ENCODE results near the gene GRP. TPM values are rescaled to one million over a fixed set of nuclear protein-coding genes. Genes with fewer than 3 reads are reported as not detected.

GRP gene
- total RNA-seq, 3 donors from 2014 or later (not counting 1 experiment from before 2014, with no cell fraction given): not detected

DNA sequence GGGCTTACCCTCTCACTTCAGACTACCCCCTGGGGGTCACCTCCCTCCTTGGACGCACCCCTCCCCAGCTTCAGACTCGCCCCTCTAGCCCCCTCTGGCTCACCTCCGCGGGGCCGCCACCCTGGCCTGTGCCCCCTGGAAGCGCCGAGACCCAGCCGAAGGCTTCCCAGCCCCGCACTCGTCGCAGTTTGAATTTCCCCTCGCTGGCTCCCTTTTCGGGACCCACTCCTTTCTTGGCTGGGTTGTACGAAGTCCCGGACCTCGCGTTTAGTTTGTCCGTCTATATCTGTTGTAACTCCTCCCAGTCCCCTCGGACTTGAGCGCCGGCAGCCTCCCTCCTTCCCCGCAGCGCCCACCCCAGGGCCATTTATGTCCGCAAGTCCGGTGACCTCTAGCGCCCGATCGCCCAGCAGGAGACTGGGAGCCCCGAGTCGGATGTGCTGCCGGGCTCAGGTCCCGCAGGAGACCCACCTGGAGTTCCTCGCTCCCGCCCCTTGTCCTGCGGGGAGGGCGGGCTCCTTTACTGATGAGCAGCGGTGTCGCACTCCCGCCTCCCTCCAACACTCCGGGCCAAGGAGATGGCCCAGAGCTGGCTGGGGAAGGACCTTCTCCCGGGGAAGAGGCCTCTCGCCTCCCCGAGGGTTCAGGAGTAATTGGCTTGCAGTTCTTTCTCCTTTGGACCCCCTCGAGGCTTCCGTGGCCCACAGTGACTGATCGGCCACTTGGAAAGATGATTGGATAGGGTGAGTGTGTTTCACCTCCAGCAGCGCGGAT is 54.0 kb downstream of the GRP start:
- 8% methylated on average over 48 of the region's 48 CpGs for WGBS (ENCODE audit: insufficient coverage)

DNA sequence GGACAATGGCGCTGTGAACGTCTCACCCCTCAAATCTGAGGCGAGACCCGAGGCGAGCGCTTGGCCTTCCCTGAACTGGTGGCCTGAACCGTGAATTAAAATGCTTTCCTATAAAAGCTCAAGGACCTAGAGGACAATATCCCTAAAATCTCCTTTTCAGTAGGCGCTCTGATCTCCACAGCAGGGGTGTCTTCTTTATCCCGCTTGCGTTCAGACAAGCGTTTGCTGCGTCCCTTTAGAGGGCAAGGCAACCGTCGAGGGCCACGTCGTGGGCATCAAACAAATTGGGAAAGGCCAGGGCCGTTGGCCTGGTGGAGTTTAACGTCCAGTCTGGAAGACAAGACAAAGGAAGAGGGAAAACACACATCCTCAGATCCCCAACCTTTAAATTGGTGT is 54.6 kb downstream of the GRP start:
- Histone ChIP-seq H3K27ac (ENCODE audit: low read length) (no peak overlapping the region), H3K36me3 (ENCODE audit: control insufficient read depth, insufficient read depth, low read length) (no peaks in the 10 kb centered on the region), H3K9me3 (ENCODE audit: control insufficient read depth, insufficient read depth, low read length) (no peaks in the 10 kb centered on the region), H3K4me1 (ENCODE audit: control insufficient read depth, insufficient read depth, low read length) (peaks cover 8% of the 10 kb centered on the region), H3K4me3 (ENCODE audit: low read length) (no peak overlapping the region), H3K27me3 (ENCODE audit: control insufficient read depth, insufficient read depth, low read length) (peaks cover 50% of the 10 kb centered on the region)
- ATAC-seq (no peak), DNase-seq (no peak)
- H3K27ac Mint-ChIP-seq: no peak overlapping the region
- peaks cover 4 to 12% of the 10 kb centered on the region in 2 donors for H3K4me1 Mint-ChIP-seq
- intact Hi-C loops (cut with micrococcal nuclease): no loop called here
- peak overlapping the region; percentile 21 for H3K4me3 Mint-ChIP-seq
- H3K9me3 Mint-ChIP-seq: no peaks in the 10 kb centered on the region
- H3K36me3 Mint-ChIP-seq: no peaks in the 10 kb centered on the region
- peaks cover 66 to 72% of the 10 kb centered on the region in 2 donors for H3K27me3 Mint-ChIP-seq (ENCODE audit: low read depth in 2 of 2)
- whole genome bisulfite sequencing (ENCODE audit: insufficient coverage): 13% methylated on average over 18 of the region's 18 CpGs
- TF ChIP-seq, protein P1, sequence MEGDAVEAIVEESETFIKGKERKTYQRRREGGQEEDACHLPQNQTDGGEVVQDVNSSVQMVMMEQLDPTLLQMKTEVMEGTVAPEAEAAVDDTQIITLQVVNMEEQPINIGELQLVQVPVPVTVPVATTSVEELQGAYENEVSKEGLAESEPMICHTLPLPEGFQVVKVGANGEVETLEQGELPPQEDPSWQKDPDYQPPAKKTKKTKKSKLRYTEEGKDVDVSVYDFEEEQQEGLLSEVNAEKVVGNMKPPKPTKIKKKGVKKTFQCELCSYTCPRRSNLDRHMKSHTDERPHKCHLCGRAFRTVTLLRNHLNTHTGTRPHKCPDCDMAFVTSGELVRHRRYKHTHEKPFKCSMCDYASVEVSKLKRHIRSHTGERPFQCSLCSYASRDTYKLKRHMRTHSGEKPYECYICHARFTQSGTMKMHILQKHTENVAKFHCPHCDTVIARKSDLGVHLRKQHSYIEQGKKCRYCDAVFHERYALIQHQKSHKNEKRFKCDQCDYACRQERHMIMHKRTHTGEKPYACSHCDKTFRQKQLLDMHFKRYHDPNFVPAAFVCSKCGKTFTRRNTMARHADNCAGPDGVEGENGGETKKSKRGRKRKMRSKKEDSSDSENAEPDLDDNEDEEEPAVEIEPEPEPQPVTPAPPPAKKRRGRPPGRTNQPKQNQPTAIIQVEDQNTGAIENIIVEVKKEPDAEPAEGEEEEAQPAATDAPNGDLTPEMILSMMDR (IDR thresholded peaks at IDR 0.05): no peak

More for the DNA sequence above, 54.0 kb downstream of the GRP start:
- H3K9me3 Mint-ChIP-seq: no peaks in the 10 kb centered on the region
- TF ChIP-seq, protein P1 (IDR thresholded peaks at IDR 0.05): no peak
- peaks cover 6 to 15% of the 10 kb centered on the region in 2 donors for H3K4me1 Mint-ChIP-seq
- ATAC-seq (no peak), DNase-seq (no peak)
- no peak overlapping the region for H3K27ac Mint-ChIP-seq
- no peak overlapping the region for H3K4me3 ChIP-seq (ENCODE audit: low read length)
- peak overlapping the region; percentile 21 for H3K4me3 Mint-ChIP-seq
- H3K27me3 Mint-ChIP-seq (ENCODE audit: low read depth in 2 of 2): peaks cover 68 to 75% of the 10 kb centered on the region in 2 donors
- H3K27me3 ChIP-seq (ENCODE audit: control insufficient read depth, insufficient read depth, low read length): peaks cover 49% of the 10 kb centered on the region
- no peaks in the 10 kb centered on the region for H3K36me3 ChIP-seq (ENCODE audit: control insufficient read depth, insufficient read depth, low read length)
- H3K36me3 Mint-ChIP-seq: no peaks in the 10 kb centered on the region
- H3K4me1 ChIP-seq (ENCODE audit: control insufficient read depth, insufficient read depth, low read length): peaks cover 11% of the 10 kb centered on the region
- H3K27ac ChIP-seq (ENCODE audit: low read length): no peak overlapping the region
- H3K9me3 ChIP-seq (ENCODE audit: control insufficient read depth, insufficient read depth, low read length): no peaks in the 10 kb centered on the region
- intact Hi-C loops (cut with micrococcal nuclease): no loop called here

DNA sequence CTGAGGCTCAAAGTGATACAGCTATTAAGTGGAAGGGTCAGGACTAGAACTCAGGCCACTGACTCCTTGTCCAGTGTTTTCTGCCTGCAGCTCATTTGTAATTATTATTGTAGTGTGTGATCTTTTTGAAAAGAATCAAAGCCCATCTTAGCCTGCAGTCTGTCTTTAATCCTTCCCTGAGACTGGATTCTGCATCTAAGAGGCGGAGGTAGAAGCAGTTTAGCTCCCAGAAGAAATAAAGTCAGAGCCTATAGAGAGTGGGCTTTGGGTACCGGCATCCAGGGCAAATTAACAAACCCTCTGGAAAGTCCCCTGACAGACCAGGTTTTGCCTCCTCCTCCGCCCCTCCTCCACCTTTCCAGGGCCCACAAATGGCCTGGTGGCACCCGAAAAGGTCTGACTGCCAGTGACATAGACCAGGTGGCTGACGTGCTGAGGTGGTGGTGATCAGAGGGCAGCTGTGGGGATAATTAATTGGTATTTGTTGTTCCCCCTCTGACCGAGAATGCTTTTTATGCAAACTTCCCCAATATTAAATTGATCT is 55.5 kb downstream of the GRP start:
- ATAC-seq (no peak), DNase-seq (no peak)
- Mint-ChIP-seq H3K4me3 (no peak overlapping the region), H3K9me3 (no peaks in the 10 kb centered on the region), H3K36me3 (no peaks in the 10 kb centered on the region), H3K4me1 (peaks cover 0 to 9% of the 10 kb centered on the region in 2 donors), H3K27ac (no peak overlapping the region), H3K27me3 (ENCODE audit: low read depth in 2 of 2) (peaks cover 63 to 69% of the 10 kb centered on the region in 2 donors)
- intact Hi-C loops (cut with micrococcal nuclease): no loop called here
- Histone ChIP-seq H3K27ac (ENCODE audit: low read length) (no peak overlapping the region), H3K4me1 (ENCODE audit: control insufficient read depth, insufficient read depth, low read length) (peaks cover 7% of the 10 kb centered on the region), H3K9me3 (ENCODE audit: control insufficient read depth, insufficient read depth, low read length) (no peaks in the 10 kb centered on the region), H3K27me3 (ENCODE audit: control insufficient read depth, insufficient read depth, low read length) (peaks cover 40% of the 10 kb centered on the region), H3K36me3 (ENCODE audit: control insufficient read depth, insufficient read depth, low read length) (no peaks in the 10 kb centered on the region), H3K4me3 (ENCODE audit: low read length) (no peak overlapping the region)
- TF ChIP-seq, protein P1 (IDR thresholded peaks at IDR 0.05): no peak
- 24% methylated on average over 6 of the region's 6 CpGs for WGBS (ENCODE audit: insufficient coverage)
